Spleen (tissue), 11 donors: ENCODE results near the gene SUN1. TPM values are rescaled to one million over a fixed set of nuclear protein-coding genes. Genes with fewer than 3 reads are reported as not detected.
A peak's percentile ranks its signal among the peaks of the same experiment; 100 is the strongest.

ENCODE experiments used
- DNase-seq: peaks from one replicate; pipeline ENCODE4 v3.0.0-alpha.2; 2020
- H3K27ac ChIP-seq, 8 donors: fragments of 200-600 bp; sonication (generic) in 7 of 8; 1 replicate in 4 of 8; 2 replicates in 4 of 8; pipeline versions ENCODE4 v1.5.0 to v1.8.0; 2016 to 2021; ENCODE audit warnings: inconsistent platforms in 4 of 8, mild to moderate bottlenecking in 4 of 8, moderate library complexity in 1 of 8
- H3K27me3 ChIP-seq, 7 donors: fragments of 200-600 bp; sonication (generic) in 6 of 7; replicated peaks in 1 of 7; 1 replicate in 4 of 7; 2 replicates in 3 of 7; pipeline versions ENCODE4 v1.5.0 to v1.8.0; 2016 to 2021; ENCODE audit warnings: inconsistent platforms in 3 of 7, mild to moderate bottlenecking in 1 of 7
- H3K36me3 ChIP-seq, 6 donors: fragments of 200-600 bp; sonication (generic) in 5 of 6; 1 replicate in 4 of 6; 2 replicates in 2 of 6; pipeline versions ENCODE4 v1.5.0 to v1.8.0; 2016 to 2021; ENCODE audit warnings: inconsistent platforms in 2 of 6
- H3K4me1 ChIP-seq, 6 donors: fragments of 200-600 bp; sonication (generic) in 5 of 6; 1 replicate in 3 of 6; 2 replicates in 3 of 6; pipeline versions ENCODE4 v1.5.0 to v1.8.0; 2016 to 2021; ENCODE audit warnings: inconsistent platforms in 3 of 6
- H3K4me3 ChIP-seq, 8 donors: fragments of 200-600 bp; sonication (generic) in 7 of 8; 1 replicate in 4 of 8; 2 replicates in 4 of 8; pipeline versions ENCODE4 v1.5.0 to v1.8.0; 2016 to 2021; ENCODE audit warnings: inconsistent platforms in 4 of 8, mild to moderate bottlenecking in 4 of 8, moderate library complexity in 2 of 8
- H3K9me3 ChIP-seq, 8 donors: fragments of 200-600 bp; sonication (generic) in 7 of 8; 1 replicate in 4 of 8; 2 replicates in 4 of 8; pipeline versions ENCODE4 v1.5.0 to v1.8.0; 2016 to 2021; ENCODE audit warnings: inconsistent platforms in 4 of 8
- CTCF ChIP-seq, 11 experiments: fragments of 200-600 bp in 7 of 11; fragments of 450-650 bp in 4 of 11; sonication (generic) in 4 of 11; IDR thresholded peaks in 8 of 11; conservative IDR thresholded peaks in 3 of 11; 1 replicate in 7 of 11; 2 replicates in 4 of 11; pipeline versions ENCODE4 v1.4.0 to v1.8.0; 2016 to 2021; ENCODE audit warnings: antibody characterized with exemption in 11 of 11, inconsistent platforms in 4 of 11, mild to moderate bottlenecking in 1 of 11
- POLR2A ChIP-seq, 3 donors: fragments of 450-650 bp; IDR thresholded peaks; one replicate each; pipeline ENCODE4 v1.5.1; 2017; ENCODE audit warnings: antibody characterized with exemption in 3 of 3, mild to moderate bottlenecking in 1 of 3
- POLR2AphosphoS5 ChIP-seq, 3 donors: sonication (generic); formaldehyde crosslinking; IDR thresholded peaks; one replicate each; pipeline ENCODE4 v1.5.1; 2017; ENCODE audit warnings: antibody characterized with exemption in 3 of 3
- WGBS, 5 donors: extraction: QIAGEN DNeasy Blood & Tissue Kit in 3 of 5; methylation state at CpG; one replicate each; pipeline versions ENCODE4 v1.1.5 to v1.1.7; 2013 to 2018; 5-methylcytosine and 5-hydroxymethylcytosine counted together
- intact Hi-C: fragments of 100-400 bp; cut with DNase I; formaldehyde crosslinking; loops from one replicate; pipeline ENCODE4 v1.15.0; 2023; ENCODE audit warnings: low total_unique reads
- polyA plus RNA-seq, 3 donors: library from polyadenylated mRNA; stranded (reverse); fragments of 200-250 nt; gene quantifications; one replicate each; pipeline ENCODE4 v1.2.1, GENCODE V29; 2013
- total RNA-seq, 7 donors: library from RNA; depleted of rRNA in 3 of 7; stranded (reverse); fragments of >200 nt in 3 of 7; fragmentation: NEBNext Ultra II Directional in 4 of 7; extraction: Animal tissue kit (Norgen Biotek cat#: 25700) in 4 of 7; gene quantifications; one replicate each; pipeline versions ENCODE4 v1.1.0 to v1.2.1, GENCODE V29; 2016 to 2021
- donor health status: healthy with polysubstance abuse.
- donor health status: DM: no; HTN: no; CAD: no; lungs with moderate emphysema.
- donor health status: DM: no; HTN: no; CAD: no.
- donor health status: Bipolar disorder and iron deficiency.
- donor health status: healthy.
- donor health status: DM: no; HTN: no; CAD: no.
- donor health status: DM: yes; HTN: yes; CAD: no.

Gene SUN1
- total and polyA plus RNA-seq, 10 donors = 33.2 to 181 (median 135) TPM

DNA sequence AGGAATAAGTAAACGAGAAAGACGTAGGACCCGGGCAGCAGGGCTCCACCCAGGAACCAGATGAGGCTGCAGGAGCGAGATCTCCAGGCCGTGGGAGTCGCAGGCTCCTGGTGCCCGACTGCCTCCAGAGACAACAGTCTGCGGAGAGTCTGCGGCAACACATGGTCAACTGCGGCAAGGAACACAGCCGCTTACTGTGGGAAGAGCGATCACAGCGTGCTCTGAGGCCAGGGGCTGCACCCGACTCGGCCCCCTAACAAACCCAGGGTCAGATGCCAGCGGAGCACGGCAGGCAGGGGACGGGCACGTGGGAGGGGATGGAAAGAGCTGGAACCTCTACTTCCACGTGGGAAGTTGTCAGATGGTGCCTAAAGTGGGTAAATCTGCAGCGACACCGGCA lies 70.7 kb downstream of the SUN1 start:
- Histone ChIP-seq H3K27me3 (peaks cover 0 to 17% (median 0%) of the 10 kb centered on the region in 7 donors), H3K4me1 (peaks cover 0 to 49% (median 17%) of the 10 kb centered on the region in 6 donors), H3K4me3 (no peak overlapping the region), H3K36me3 (peaks cover 0 to 60% (median 9%) of the 10 kb centered on the region in 6 donors), H3K9me3 (no peaks in the 10 kb centered on the region), H3K27ac (no peak overlapping the region)
- intact Hi-C loops = loop anchor here (10.0 kb wide), 1 partner anchor 52 kb away; the partner anchor contains the start of gene ADAP1
- TF ChIP-seq POLR2AphosphoS5 (IDR thresholded peaks at IDR 0.05) (no peak), CTCF (IDR thresholded peaks at IDR 0.05 in 8 of 11, conservative IDR thresholded peaks at IDR 0.05 in 3 of 11) (no peak), POLR2A (IDR thresholded peaks at IDR 0.05) (no peak)
- DNase-seq = no peak
- WGBS, 5 donors = 87 to 92% (median 90%) methylated on average over 22 of the region's 22 CpGs

DNA sequence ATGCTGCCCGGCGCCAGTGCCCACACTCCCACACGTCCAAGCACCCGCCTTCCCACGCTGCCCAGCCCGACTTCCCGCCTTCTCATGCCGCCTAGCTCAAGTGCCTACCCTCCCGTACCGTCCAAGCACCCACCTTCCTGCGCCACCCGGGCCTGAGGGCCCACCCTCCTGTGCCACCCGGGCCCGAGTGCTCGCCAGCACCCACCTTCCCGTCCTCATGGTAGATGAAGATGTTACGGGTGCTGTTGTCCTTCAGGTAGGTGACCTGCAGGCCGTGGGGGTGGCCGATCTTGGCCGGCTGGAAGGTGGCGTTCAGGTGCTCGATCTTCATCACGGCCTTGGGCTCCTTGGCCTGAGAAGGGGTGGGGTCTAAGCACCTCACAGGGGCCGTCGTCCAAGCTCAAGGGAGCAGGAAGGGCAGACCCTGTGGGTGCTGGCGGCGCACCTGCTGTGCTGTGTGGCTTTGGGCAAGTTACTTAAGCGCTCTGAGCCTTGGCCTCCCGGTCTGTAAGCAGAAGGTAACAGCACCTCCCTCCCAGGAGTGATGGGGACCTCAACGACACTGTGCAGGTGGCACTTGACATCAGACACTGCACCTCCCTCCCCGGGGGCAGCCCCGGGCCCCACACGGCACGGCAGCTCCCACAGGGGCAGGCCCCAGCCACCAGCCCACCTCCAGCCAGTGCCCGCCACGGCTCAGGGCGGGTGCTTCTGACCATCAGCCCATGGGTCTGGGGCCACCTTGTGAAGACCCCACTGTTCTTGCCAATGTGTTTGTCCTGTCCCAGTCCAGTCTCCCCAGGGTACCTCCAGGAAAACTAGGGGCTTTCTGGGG lies 71.9 kb downstream of the SUN1 start:
- 88 to 92% (median 88%) methylated on average over 25 to 37 of the region's 37 CpGs for WGBS, 5 donors
- Histone ChIP-seq H3K4me1 (peaks cover 4 to 47% (median 19%) of the 10 kb centered on the region in 6 donors), H3K36me3 (peaks cover 0 to 49% (median 0%) of the 10 kb centered on the region in 6 donors), H3K27me3 (peaks cover 0 to 17% (median 0%) of the 10 kb centered on the region in 7 donors), H3K4me3 (no peak overlapping the region), H3K9me3 (no peaks in the 10 kb centered on the region), H3K27ac (peak overlapping the region in 5 of 8 donors; percentile 1 to 44 (median 31))
- intact Hi-C loops = loop anchor here (10.0 kb wide), 1 partner anchor 51 kb away; the partner anchor contains the start of gene ADAP1
- no peak for DNase-seq
- no peak for TF ChIP-seq POLR2A (IDR thresholded peaks at IDR 0.05)
- peak in 1 of 3 donors; percentile 17 for TF ChIP-seq POLR2AphosphoS5 (IDR thresholded peaks at IDR 0.05)

GRCh38 chr7:904847-905246 lies 72.6 kb downstream of the SUN1 start:
- no peak for DNase-seq
- Histone ChIP-seq H3K27me3 (peaks cover 0 to 17% (median 0%) of the 10 kb centered on the region in 7 donors), H3K27ac (peak overlapping the region in 5 of 8 donors; percentile 1 to 44 (median 31)), H3K4me1 (peaks cover 11 to 51% (median 25%) of the 10 kb centered on the region in 6 donors), H3K4me3 (no peak overlapping the region), H3K36me3 (peaks cover 0 to 42% (median 0%) of the 10 kb centered on the region in 6 donors), H3K9me3 (no peaks in the 10 kb centered on the region)
- WGBS, 5 donors = 68 to 82% (median 77%) methylated on average over 20 of the region's 20 CpGs
- TF ChIP-seq POLR2AphosphoS5 (IDR thresholded peaks at IDR 0.05) (peak in 1 of 3 donors; percentile 64), POLR2A (IDR thresholded peaks at IDR 0.05) (no peak), CTCF (IDR thresholded peaks at IDR 0.05 in 8 of 11, conservative IDR thresholded peaks at IDR 0.05 in 3 of 11) (no peak)
- intact Hi-C loops = loop anchor here (10.0 kb wide), 1 partner anchor 50 kb away; the partner anchor contains the start of gene ADAP1

- 63 to 84% (median 73%) methylated on average over 8 to 10 of the region's 10 CpGs for WGBS, 5 donors
- no peak for DNase-seq
- no peak overlapping the region for H3K4me3 ChIP-seq
- H3K4me1 ChIP-seq = peaks cover 21 to 54% (median 30%) of the 10 kb centered on the region in 6 donors
- H3K27me3 ChIP-seq = peaks cover 0 to 12% (median 0%) of the 10 kb centered on the region in 7 donors
- H3K36me3 ChIP-seq = peaks cover 0 to 32% (median 0%) of the 10 kb centered on the region in 6 donors
- H3K27ac ChIP-seq = peak overlapping the region in 1 of 8 donors; percentile 55
- intact Hi-C loops = loop anchor here (10.0 kb wide), 1 partner anchor 48 kb away; the partner anchor contains the start of gene ADAP1
- TF ChIP-seq CTCF (IDR thresholded peaks at IDR 0.05 in 8 of 11, conservative IDR thresholded peaks at IDR 0.05 in 3 of 11) (no peak), POLR2A (IDR thresholded peaks at IDR 0.05) (no peak), POLR2AphosphoS5 (IDR thresholded peaks at IDR 0.05) (no peak)
- H3K9me3 ChIP-seq = no peaks in the 10 kb centered on the region
Observed at GRCh38 chr7:906776-907157, 74.5 kb downstream of the SUN1 start.
